PC-9 (cell line): ENCODE results near the gene PEA15.

Source experiments
- EZH2 ChIP-seq: fragments of 200-600 bp; sonication (generic); IDR thresholded peaks from 2 replicates; pipeline ENCODE4 v1.8.0; 2017; ENCODE audit warnings: antibody characterized with exemption, low read depth
- TF ChIP-seq, protein P1 (sequence below): fragments of 200-600 bp; sonication (generic); conservative IDR thresholded peaks from 2 replicates; pipeline ENCODE4 v1.6.1; 2017; ENCODE audit warnings: mixed run types, antibody characterized with exemption, mild to moderate bottlenecking, moderate library complexity

DNA sequence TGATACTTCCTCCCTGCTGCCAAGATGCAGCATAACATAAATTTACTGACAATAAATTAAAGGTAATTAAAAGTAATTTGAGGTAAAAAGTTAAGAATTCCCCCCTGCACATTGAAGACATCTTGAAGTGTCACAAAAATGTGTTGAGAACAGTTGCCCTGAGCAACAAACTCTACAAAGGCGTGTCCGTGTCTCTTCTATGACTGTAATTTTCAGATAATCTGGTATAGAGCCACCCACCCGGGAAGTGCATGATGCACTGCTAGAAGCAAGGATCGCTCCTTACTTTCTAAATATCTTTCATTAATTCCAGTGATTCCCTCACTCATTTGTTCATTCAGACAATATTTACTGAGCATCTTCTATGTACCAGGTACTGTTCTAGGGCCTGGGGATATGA lies 25.8 kb upstream of the PEA15 start:
- TF ChIP-seq, protein P1, sequence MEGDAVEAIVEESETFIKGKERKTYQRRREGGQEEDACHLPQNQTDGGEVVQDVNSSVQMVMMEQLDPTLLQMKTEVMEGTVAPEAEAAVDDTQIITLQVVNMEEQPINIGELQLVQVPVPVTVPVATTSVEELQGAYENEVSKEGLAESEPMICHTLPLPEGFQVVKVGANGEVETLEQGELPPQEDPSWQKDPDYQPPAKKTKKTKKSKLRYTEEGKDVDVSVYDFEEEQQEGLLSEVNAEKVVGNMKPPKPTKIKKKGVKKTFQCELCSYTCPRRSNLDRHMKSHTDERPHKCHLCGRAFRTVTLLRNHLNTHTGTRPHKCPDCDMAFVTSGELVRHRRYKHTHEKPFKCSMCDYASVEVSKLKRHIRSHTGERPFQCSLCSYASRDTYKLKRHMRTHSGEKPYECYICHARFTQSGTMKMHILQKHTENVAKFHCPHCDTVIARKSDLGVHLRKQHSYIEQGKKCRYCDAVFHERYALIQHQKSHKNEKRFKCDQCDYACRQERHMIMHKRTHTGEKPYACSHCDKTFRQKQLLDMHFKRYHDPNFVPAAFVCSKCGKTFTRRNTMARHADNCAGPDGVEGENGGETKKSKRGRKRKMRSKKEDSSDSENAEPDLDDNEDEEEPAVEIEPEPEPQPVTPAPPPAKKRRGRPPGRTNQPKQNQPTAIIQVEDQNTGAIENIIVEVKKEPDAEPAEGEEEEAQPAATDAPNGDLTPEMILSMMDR = no peak
- no peak for TF ChIP-seq EZH2
